ENCODE data around the gene FLRT3. TPM values are rescaled to one million over a fixed set of nuclear protein-coding genes. Genes with fewer than 3 reads are reported as not detected.

FLRT3 gene
- total and polyA plus RNA-seq, 9 of the 15 experiments (the other 6 are each of a cell fraction or from before 2014, with no cell fraction given), result 0.04 TPM; not detected in 8

DNA sequence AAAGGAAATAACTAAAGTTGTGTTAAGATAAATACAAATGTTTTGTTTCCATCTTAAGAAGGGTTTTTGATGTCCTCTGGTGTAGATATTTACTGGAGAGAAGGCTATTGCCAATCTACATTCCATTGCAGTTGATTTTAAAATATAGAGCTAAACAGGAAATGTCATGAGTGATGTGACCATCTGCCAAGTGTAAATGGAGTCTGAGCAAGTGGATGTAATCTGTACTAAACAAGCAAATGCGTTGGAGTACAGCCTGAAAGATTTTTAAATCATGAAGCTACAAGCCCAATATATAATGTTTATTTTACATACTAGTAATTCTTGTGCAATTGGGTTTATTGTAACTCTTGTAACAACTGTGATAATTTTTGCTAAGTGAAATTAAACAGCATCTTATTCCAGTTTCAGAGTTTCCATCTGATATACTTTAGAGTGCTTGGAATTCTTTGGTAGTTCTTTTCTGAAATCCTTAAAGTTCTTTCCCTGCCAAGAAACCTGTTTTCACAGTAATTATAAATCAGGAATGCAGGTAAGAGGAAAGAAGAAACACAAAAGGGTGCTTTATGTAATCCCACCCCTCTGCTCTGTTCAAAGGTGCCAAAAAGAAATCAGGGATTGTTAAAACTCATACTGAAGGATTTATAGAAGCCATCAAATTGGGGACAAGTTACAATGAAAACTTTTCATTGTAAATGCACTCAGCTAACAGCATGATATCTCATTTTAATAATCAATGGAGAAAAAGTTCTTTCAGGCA lies 47.2 kb upstream of the FLRT3 start:
- no peak overlapping the region for H3K27ac ChIP-seq (ENCODE audit: extremely low read depth, low read depth, low read length)
- ChIA-PET CTCF (ENCODE audit: low intra/inter-chr PET ratio) (no interaction called here), POLR2A (no interaction called here)
- H3K9me1 ChIP-seq (ENCODE audit: control insufficient read depth, insufficient read depth, low read length), result no peaks in the 10 kb centered on the region
- no peaks in the 10 kb centered on the region for H3K4me1 ChIP-seq (replicated peaks in 1 of 2; ENCODE audit: control insufficient read depth in 2 of 2, insufficient read depth in 2 of 2, low read length in 2 of 2)
- BruUV-seq (replicated peaks), result no TSS peak
- ATAC-seq (no peak), DNase-seq (ENCODE audit: extremely low read depth in 1 of 4, low spot score in 3 of 4) (no peak), FAIRE-seq (no peak)
- WGBS (ENCODE audit: insufficient coverage, low coverage, missing lambda C conversion rate), result 0% methylated on average over 1 of the region's 1 CpG
- H3K27me3 ChIP-seq (ENCODE audit: control insufficient read depth in 2 of 2, insufficient read depth in 2 of 2, low read length in 2 of 2), result no peaks in the 10 kb centered on the region
- H3K4me2 ChIP-seq (ENCODE audit: insufficient read depth, low read length), result no peak overlapping the region
- H3K36me3 ChIP-seq (ENCODE audit: control insufficient read depth, insufficient read depth, low read length), result no peaks in the 10 kb centered on the region
- no peaks in the 10 kb centered on the region for H4K20me1 ChIP-seq (replicated peaks; ENCODE audit: control insufficient read depth, insufficient read depth, low read length)
- no peaks in the 10 kb centered on the region for H3K79me2 ChIP-seq (ENCODE audit: control insufficient read depth, insufficient read depth, low read length)
- intact Hi-C loops (cut with micrococcal nuclease) (no loop called here), in situ Hi-C loops (cut with MboI) (no loop called here)
- no peak overlapping the region for H2AFZ ChIP-seq (ENCODE audit: low read depth, low read length)
- H3K9me3 ChIP-seq (replicated peaks; ENCODE audit: control insufficient read depth, insufficient read depth, low read depth, low read length), result no peaks in the 10 kb centered on the region
- no peak overlapping the region for H3K4me3 ChIP-seq
- H3K9ac ChIP-seq (ENCODE audit: insufficient read depth in 1 of 2, low read depth in 2 of 2, low read length in 2 of 2), result no peak overlapping the region
- TF ChIP-seq EWSR1 (IDR thresholded peaks at IDR 0.05; ENCODE audit: borderline replicate concordance, low read depth, partially characterized antibody) (no peak), ZC3H11A (IDR thresholded peaks at IDR 0.05; ENCODE audit: low read depth, low read length) (no peak), CBX2 (IDR thresholded peaks at IDR 0.05; ENCODE audit: insufficient read depth, low read length, poor library complexity, severe bottlenecking) (no peak), SP1 (CRISPR knock-in tag; IDR thresholded peaks at IDR 0.05) (no peak), CHD4 (IDR thresholded peaks at IDR 0.05; ENCODE audit: insufficient read depth, insufficient replicate concordance, low read depth, low read length, poor library complexity, severe bottlenecking) (no peak), ZFP1 (CRISPR knock-in tag; IDR thresholded peaks at IDR 0.05) (no peak), ZNF311 (CRISPR knock-in tag; IDR thresholded peaks at IDR 0.05) (no peak), ZSCAN29 (IDR thresholded peaks at IDR 0.05) (no peak), NFIX (CRISPR knock-in tag; IDR thresholded peaks at IDR 0.05; ENCODE audit: low read depth) (no peak), BCOR (IDR thresholded peaks at IDR 0.05) (no peak)
- TF ChIP-seq, protein P1, sequence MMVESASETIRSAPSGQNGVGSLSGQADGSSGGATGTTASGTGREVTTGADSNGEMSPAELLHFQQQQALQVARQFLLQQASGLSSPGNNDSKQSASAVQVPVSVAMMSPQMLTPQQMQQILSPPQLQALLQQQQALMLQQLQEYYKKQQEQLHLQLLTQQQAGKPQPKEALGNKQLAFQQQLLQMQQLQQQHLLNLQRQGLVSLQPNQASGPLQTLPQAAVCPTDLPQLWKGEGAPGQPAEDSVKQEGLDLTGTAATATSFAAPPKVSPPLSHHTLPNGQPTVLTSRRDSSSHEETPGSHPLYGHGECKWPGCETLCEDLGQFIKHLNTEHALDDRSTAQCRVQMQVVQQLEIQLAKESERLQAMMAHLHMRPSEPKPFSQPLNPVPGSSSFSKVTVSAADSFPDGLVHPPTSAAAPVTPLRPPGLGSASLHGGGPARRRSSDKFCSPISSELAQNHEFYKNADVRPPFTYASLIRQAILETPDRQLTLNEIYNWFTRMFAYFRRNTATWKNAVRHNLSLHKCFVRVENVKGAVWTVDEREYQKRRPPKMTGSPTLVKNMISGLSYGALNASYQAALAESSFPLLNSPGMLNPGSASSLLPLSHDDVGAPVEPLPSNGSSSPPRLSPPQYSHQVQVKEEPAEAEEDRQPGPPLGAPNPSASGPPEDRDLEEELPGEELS (CRISPR knock-in tag; IDR thresholded peaks at IDR 0.05; ENCODE audit: borderline replicate concordance), result no peak
- TF ChIP-seq, protein P2, sequence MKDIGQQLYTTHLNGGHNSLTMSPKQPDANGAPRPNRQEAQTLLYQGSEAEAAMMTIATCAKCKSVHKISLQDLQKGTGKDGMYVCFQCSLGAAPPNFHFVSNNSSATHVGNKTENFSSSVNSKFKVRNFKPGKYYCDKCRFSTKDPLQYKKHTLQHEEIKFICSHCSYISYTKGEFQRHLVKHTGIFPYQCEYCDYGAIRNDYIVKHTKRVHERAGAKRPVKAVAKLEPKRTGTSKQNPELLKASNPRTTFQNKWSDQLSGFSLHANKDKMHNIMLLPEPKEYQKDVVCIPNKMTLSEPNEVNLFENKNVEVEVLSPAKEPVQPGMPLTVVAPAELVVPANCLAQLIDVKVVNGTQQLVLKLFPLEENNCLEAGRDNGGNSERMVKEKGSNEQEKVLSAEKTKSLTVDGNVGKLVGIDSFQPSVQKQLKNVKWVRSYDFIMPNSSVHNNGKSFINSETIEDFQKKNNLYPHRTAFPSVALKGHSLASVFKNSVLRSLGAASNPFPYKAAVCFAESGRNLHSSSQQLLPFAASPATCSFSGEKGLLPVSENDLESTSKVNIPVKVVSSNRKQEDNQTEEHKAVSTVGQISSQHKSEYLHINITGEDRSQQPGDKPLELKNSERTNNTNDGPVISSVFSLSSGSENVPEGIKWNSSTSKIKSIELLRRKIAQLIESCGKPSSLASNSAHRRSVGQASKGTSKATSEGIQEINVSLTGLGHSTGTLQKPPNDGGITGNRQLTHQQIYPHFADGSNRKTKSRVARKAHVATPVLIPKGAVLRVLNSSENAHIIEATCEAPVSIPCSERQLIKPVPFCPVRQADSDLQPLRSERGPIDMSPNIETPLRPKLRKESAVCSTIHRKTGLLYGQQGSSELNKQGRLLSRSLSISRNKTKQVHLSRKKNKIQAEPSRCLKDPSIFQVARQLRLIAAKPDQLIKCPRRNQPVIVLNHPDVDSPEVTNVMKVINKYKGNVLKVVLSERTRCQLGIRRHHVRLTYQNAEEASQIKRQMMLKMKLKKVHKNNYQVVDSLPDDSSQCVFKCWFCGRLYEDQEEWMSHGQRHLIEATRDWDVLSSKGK (CRISPR knock-in tag; IDR thresholded peaks at IDR 0.05), result no peak
